SIG-M5 (cell line): ENCODE data around the gene VKORC1.
"Not testable (repeated sequence)": the region's sequence is repeated elsewhere in the genome, so short reads cannot be mapped to it uniquely, and the experiment has no call there.

Experiments used
- DNase-seq: peaks from one replicate; lab custom pipeline; 2025; lab: John Stamatoyannopoulos, UW

Gene VKORC1

DNA sequence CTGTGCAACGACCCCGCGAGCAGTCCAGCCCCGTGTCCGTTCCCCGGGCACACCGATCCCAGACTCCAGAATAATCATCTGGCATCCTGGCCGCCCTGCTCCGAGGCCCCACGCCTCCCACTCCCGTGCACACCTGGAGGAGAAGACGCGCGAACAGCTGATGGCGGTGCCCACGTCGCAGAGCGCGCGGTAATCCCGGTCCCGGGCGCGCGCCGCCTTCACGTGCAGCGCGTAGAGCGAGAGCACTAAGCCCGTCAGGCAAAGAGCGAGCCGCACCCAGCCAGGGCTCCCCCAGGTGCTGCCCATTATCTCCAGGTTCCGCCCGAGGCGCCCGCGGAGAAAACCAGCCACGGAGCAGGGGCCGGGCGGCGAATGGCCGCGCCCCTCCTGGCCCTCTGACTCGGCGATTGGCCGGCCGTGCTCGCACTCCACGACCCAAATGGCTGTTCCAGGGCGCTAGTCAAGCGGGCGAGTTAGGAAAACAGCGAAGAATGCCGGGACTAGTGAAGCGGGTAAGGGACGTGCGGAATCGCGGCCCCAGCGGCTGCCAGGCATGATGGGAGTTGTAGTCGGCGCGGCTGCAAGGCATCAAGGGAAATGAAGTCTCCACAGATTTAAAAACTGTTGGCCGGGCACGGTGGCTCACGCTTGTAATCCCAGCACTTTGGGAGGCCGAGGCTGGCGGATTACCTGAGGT lies at the start of gene VKORC1:
TSS of gene VKORC1 (minus strand) at position 374 of the 697 bp plus-strand sequence. CDS start at position 306, 68 bp downstream.
- DNase-seq = peak; percentile 91

- no peak for DNase-seq
These were observed 49.1 kb upstream of the VKORC1 start for GRCh38 chr16:31143694-31144148.

GRCh38 chr16:31143011-31143693 lies 48.6 kb upstream of the VKORC1 start:
- DNase-seq = no peak

GRCh38 chr16:31142109-31143010 lies 47.8 kb upstream of the VKORC1 start:
- DNase-seq = peak; percentile 78

DNA sequence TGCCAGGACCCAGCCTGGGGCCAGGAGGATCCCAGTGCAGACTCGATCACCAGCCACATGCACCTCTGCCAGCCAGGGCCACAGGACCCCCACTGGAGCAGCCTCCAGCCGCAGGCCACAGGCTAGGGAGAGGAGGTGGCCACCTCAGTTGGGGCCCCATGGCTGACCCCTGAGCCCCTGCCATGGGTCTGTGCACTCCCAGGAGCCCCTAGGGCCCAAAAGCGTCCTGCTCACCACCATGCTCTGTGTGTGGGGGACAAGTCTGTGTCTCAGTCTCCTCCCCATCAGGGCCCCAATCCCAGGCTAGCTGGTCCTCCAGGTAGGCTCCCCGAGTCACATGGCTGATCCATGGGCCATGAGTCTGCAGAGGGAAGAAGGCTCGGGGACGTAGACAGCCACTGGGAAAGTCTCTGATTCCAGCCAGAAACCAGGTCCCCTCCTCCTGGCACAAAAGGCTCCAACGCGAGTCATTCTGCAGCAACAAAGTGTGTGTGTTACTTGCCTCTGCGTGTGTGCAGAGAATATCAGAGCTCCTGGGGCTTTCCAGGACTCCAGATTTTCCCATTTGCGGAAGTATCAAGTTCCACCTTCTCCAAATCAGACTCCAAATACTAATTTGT lies 47.0 kb upstream of the VKORC1 start:
- no peak for DNase-seq

DNA sequence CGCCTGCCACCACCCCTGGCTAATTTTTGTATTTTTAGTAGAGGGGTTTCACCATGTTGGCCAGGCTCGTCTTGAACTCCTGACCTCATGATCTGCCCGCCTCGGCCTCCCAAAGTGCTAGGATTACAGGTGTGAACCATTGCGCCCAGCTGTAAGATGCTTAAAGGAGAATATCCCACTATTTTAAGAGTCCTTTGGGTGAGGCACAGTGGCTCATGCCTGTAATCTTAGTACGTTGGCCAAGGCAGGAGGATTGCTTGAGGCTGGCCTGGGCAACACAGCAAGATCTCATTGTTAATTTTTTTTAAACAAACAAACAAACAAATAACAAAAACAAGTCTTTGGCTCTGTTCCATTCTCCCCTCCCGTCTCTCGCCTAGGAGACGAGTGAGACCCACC lies 46.5 kb upstream of the VKORC1 start:
- not testable (repeated sequence) for DNase-seq

- no peak for DNase-seq
These were observed 44.3 kb upstream of the VKORC1 start for GRCh38 chr16:31138621-31139578.

DNA sequence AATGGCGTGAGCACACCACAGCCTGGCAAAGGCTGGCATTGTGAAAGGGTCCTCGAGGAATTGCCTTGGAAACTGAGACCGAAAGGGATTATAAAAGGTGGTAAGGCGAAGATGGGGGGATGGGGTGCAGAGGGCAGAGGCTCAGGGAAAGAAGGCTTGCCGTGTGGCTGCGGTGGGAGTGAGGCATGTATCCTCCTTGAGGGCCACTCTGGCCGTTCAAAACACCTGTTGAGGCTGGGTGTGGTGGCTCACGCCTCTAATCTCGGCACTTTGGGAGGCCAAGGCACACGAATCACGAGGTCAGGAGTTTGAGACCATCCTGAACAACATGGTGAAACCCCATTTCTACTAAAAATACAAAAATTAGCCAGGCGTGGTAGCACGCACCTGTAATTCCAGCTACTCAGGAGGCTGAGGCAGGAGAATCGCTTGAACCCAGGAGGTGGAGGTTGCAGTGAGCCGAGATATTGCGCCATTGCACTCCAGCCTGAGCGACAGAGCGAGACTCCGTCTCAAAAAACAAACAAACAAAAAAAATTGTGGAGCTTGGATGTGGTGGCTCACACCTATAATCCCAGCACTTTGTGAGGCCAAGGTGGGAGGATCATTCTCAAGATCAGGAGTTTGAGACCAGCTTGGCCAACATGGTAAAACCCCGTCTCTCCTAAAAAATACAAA lies 42.4 kb upstream of the VKORC1 start:
- DNase-seq = not testable (repeated sequence)

- DNase-seq = no peak
These were observed 41.7 kb upstream of the VKORC1 start for GRCh38 chr16:31136287-31136662.

DNA sequence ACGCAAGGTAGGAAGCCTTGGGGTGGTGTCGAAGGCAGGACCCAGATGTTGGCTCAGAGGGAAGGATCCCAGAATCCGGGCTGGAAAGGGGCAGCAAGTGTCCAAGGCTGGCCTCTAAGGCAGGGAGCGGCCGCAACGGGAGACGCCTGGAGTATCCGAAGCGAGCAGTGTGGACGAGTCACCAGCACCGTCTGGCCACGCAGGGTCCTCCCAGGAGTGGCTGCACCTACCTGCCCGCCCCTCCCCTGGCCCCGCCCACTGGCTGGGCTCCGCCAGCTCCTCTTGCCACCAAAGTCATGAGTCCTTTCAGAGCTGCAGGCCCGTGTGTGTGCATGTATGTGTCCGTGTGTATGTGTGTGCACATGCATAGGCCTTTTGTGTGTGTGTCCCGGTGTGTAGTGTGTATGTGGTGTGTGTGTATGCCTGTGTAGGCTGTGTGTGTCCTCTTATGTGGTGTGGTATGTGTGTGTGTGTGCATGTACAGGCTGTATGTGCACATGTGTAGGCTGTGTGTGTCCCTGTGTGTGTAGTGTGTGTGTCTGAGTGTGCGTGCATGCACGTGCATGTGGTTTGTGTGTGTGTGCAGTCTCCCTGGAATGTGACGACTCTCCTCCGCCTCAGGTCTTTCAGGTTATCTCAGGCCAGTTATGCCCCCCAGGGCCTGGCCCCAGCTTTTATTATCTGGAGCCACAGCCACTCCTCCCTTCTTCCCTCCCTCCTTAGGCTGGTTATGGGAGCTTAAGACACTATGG lies 41.1 kb upstream of the VKORC1 start, which contains the start of gene PRSS8:
TSS of gene PRSS8 (minus strand) at position 193 of the 752 bp plus-strand sequence. CDS start 229 bp downstream, outside the sequence.
- no peak for DNase-seq

- DNase-seq = no peak
These were observed 40.3 kb upstream of the VKORC1 start for GRCh38 chr16:31134625-31135534.

GRCh38 chr16:31134091-31134571 lies 39.5 kb upstream of the VKORC1 start:
- no peak for DNase-seq

DNA sequence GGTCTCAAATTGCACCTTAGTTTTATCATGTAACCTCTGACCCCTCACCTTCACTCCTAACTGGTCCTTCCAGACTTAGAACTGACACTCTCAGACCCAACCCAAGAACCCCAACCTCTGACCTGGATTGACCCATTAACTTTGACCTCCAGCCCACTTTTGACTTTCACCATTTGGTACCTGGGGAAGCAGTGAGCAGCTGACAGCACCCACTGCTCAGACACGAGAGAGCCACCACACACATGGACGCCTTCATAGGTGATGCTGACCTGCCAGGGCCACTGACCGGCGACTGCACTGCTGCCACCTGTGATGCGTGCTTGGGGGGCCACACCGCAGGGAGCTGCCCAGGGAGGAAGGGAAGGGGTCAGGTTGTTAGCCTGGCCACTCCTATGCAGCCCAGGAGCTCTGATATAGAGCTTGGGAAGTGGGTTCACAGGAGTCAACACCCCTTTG lies 38.5 kb upstream of the VKORC1 start:
- no peak for DNase-seq

DNA sequence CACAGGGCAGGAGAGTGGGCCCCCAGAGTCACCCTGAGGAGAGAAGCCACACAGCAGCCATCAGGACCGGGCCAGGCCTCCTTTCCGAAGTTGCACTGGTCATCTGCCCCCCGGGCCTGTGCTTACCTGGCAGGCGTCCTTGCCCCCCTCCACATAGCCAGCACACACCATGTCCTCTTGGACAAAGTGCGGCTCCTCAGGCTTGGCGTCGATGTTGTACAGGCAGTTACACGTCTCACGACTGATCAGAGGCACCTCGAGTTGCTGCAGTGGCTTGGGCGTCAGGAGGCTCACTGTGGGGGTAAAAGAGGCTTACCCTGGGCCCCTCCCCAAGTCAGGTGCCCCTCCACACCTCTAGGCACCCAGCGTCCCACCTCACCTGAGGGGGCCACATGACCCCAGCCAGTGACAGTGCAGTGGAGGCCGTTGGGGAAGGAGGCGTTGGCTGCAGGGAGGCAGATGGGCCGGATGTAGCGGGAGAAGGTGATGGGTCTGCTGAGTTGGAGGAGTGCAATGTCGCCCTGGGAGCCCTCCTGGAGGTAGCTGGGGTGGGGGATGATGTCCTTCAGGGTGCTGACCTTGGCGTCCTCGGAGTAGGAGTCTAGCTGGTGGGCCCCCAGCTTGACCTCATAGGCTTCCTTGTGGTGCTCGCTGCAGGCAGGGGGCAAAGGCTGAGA lies 37.8 kb upstream of the VKORC1 start:
- DNase-seq = no peak

DNA sequence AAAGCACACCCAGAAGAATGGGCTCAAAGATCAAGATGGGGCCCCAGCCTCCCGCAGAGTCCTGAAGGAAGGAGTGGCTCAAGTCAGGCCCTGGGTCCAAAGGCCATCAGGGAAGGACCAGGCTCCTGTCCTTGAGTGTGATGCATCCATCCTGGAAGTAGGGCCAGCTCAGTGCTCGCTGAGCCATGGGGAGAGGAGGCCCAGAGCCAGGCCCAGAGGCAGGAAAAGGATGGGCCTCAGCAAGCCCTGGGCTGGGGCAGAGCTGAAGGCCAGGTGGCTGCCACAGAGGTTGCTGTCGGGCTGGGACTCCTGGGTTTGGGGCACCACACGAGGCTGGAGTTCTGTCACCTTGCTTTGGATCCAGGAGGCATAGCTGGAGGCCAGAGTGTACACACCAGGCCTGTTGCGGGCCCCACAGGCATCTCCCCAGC lies 37.3 kb upstream of the VKORC1 start:
- no peak for DNase-seq

DNA sequence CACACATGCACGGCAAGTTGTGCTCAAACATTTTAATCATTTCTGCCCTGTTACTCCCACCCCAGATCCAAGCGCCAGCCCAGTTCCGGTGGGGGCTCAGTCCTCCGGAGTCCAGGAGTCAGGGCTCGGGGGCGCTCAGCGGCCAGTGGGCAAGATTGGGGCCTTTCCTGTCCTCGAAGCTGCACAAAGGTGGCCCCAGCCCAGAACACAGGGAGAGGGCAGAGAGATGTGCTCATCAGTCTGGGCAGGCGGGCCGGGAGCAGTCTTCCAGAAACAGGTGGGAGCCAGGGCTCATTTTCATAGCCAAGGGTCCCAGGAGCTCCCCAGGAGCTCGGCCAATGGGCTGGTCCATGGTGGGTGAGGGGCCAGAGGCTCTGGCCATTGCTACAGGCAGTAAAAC lies 36.8 kb upstream of the VKORC1 start:
- no peak for DNase-seq

DNA sequence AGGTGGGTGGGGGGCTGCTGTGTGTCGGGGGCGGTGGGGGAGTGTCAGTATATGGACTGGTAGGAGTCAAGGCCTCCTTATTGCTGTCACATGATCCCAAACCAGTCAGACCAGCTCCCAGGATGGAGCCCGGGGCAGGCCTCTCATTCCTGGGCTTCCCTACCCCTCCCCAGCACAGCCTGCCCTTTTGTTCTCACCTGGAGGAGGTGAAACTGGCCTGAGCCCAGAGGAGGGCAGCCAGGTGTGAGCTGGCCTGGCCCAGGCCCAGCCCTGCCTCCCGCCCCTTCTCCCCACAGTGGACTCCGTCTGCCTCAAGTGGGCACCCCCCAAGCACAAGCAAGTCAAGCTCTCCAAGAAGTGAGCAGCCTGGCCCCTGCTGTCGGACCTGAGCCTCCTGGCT lies 36.3 kb upstream of the VKORC1 start:
- DNase-seq = no peak
